Peyer's patch (tissue), 4 donors: ENCODE results near the gene MAP3K6. TPM values are rescaled to one million over a fixed set of nuclear protein-coding genes. Genes with fewer than 3 reads are reported as not detected.

Source experiments
- DNase-seq, 3 donors: peaks; one replicate each; pipeline ENCODE4 v3.0.0-alpha.2; 2017 to 2019
- H3K27ac ChIP-seq, 4 donors: fragments of 200-600 bp; sonication (generic); one replicate each; pipeline ENCODE4 v1.5.1; 2016 to 2019
- H3K27me3 ChIP-seq, 2 donors: fragments of 200-600 bp; sonication (generic); one replicate each; pipeline ENCODE4 v1.5.1; 2019
- H3K36me3 ChIP-seq, 3 donors: fragments of 200-600 bp; sonication (generic); one replicate each; pipeline ENCODE4 v1.5.1; 2016 to 2019
- H3K4me1 ChIP-seq, 4 donors: fragments of 200-600 bp; sonication (generic); one replicate each; pipeline ENCODE4 v1.5.1; 2016 to 2019
- H3K4me3 ChIP-seq, 4 donors: fragments of 200-600 bp; sonication (generic); 1 replicate in 3 of 4; 2 replicates in 1 of 4; pipeline ENCODE4 v1.5.1; 2016 to 2019; ENCODE audit warnings: mild to moderate bottlenecking in 1 of 4
- H3K9me3 ChIP-seq, 4 donors: fragments of 200-600 bp; sonication (generic); one replicate each; pipeline ENCODE4 v1.5.1; 2016 to 2019; ENCODE audit warnings: mild to moderate bottlenecking in 1 of 4
- CTCF ChIP-seq, 6 experiments: fragments of 450-650 bp in 4 of 6; fragments of 200-600 bp in 2 of 6; sonication (generic) in 1 of 6; IDR thresholded peaks; one replicate each; pipeline ENCODE4 v1.5.1; 2017 to 2019; ENCODE audit warnings: antibody characterized with exemption in 6 of 6, mild to moderate bottlenecking in 3 of 6, moderate library complexity in 1 of 6
- POLR2A ChIP-seq, 2 donors: fragments of 450-650 bp; IDR thresholded peaks; one replicate each; pipeline ENCODE4 v1.5.1; 2017; ENCODE audit warnings: antibody characterized with exemption in 2 of 2, mild to moderate bottlenecking in 2 of 2, moderate library complexity in 2 of 2
- total RNA-seq, 4 donors: library from RNA; depleted of rRNA; stranded (reverse); fragments of >200 nt; gene quantifications; one replicate each; pipeline ENCODE4 v1.1.0, GENCODE V29; 2016

Gene MAP3K6
- total RNA-seq, 4 donors from 2014 or later, result 6.3 to 124 (median 34.1) TPM

DNA sequence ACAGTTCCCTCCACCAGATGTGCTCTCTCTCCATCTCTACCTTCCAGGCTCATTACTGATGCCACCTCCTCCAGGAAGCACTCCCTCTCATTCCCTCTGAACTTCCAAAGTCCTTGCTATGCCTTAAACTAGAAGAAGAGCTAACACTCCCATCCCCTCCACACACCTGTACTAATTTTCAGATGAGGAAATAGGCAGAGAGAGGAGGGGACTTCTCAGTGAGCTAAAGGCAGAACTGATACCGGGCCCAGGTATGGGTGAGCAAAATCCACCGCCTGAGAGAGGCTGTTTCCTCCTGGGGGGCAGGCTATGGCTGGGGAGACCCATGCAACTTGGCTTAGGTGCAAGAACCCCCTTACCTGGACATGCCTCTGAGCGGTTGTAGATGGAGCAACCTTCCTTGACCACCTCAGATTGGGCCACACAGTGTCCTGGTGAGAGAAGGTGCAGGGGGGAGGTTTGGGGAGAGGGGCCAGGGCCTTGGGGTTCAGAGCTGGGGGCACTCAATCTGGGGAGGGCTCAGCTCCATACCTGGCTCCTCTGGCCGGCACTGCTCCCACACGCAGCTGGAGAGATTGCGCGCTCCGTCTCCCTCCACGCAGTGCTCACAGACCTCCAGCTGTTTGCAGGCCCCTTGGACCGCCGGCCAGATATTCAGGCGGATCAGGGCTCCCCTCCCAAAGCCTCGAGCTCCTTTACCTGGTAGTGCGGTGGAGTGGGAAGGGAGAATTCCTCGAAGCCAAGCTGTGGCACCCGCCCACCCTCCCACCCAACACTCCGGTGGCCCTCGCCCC is 15.4 kb upstream of the MAP3K6 start:
- Histone ChIP-seq H3K9me3 (no peaks in the 10 kb centered on the region), H3K27ac (no peak overlapping the region), H3K36me3 (no peaks in the 10 kb centered on the region), H3K4me3 (no peak overlapping the region), H3K27me3 (no peaks in the 10 kb centered on the region), H3K4me1 (peaks cover 0 to 7% (median 0%) of the 10 kb centered on the region in 4 donors)
- DNase-seq, result no peak
- TF ChIP-seq CTCF (IDR thresholded peaks at IDR 0.05), result no peak

DNA sequence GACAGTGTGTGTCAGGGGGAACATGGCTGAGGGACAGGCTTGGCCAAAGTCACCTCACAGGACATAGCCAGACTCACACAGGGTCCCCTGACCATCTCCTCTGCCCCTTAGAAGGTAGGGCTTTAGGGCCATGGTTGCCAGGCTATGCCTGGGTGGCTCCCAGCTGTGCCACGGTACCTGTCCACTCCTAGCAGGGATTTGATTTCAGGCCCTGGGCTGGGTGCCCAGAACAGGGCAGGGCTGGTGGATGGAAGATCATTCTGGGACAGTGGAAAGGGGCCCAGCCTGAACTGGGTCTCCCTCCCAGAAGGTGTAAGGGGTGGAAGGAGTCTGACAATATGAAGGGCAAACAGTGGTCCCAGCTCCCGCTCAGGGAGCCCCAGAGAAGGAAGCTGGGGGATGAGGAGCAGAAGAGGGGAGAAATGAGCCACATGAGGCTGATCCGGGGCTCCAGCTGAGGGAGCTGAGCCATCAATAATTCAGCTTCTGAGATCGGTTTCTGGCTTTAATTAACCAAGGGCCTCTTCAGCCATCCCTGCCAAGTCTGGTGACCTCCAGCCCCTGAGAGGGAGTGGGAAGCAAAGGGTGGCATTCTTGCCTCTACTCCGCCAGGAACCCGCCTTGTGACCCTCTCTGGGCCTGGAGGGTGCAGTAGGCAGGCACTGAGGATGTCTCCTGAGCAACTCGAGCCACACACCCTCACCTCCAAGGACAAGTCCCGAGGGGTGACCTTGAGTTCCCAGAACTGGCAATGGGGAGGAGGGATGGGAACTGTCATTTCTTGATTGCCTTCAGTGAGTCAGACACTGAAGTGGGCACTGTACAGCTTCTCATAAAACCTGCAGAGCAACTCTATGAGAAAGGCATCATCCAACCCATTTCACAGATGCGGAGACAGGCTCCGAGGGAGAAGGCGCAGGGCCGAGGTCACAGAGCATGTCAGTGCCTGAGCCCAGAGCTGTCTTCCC is 14.3 kb upstream of the MAP3K6 start:
- H3K9me3 ChIP-seq, result no peaks in the 10 kb centered on the region

GRCh38 chr1:27380224-27380623 is 13.5 kb upstream of the MAP3K6 start:
- TF ChIP-seq POLR2A (IDR thresholded peaks at IDR 0.05) (no peak), CTCF (IDR thresholded peaks at IDR 0.05) (no peak)
- DNase-seq, result no peak
- Histone ChIP-seq H3K27me3 (no peaks in the 10 kb centered on the region), H3K4me1 (peaks cover 0 to 7% (median 0%) of the 10 kb centered on the region in 4 donors), H3K27ac (no peak overlapping the region), H3K36me3 (no peaks in the 10 kb centered on the region), H3K9me3 (no peaks in the 10 kb centered on the region), H3K4me3 (no peak overlapping the region)

More for the DNA sequence above, 14.3 kb upstream of the MAP3K6 start:
- DNase-seq, result no peak
- no peaks in the 10 kb centered on the region for H3K36me3 ChIP-seq
- H3K4me3 ChIP-seq, result no peak overlapping the region
- H3K4me1 ChIP-seq, result peaks cover 0 to 7% (median 0%) of the 10 kb centered on the region in 4 donors
- no peaks in the 10 kb centered on the region for H3K27me3 ChIP-seq
- TF ChIP-seq POLR2A (IDR thresholded peaks at IDR 0.05) (no peak), CTCF (IDR thresholded peaks at IDR 0.05) (no peak)
- H3K27ac ChIP-seq, result no peak overlapping the region

DNA sequence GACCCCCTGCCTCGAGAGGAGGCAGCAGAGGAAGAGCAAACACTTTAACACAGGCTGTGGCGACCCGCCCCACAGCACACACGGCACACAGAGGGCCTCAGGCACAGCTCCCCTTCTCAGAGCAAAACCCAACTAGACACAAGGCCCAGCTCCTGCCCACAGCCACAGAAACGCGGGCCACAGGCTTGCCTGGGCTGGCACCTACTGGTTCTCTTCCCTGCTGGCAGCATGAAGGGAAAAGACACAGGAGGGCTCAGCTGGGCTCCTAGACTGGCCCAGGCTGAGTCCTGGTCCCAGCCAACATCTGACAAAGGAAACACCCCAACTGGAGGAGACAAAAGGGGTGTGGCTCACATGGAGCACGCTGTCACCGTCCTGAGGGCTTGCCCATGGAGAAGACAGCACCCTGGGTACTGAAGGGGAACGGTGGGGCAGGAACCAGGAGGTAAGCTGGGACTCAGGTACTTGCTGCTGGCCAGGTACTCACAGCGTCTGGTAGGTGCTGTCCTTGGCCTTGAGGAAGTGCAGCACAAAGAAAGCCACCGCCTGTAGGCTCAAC is 12.9 kb upstream of the MAP3K6 start:
- H3K4me1 ChIP-seq, result peaks cover 0 to 7% (median 0%) of the 10 kb centered on the region in 4 donors
- no peak overlapping the region for H3K4me3 ChIP-seq
- H3K36me3 ChIP-seq, result no peaks in the 10 kb centered on the region
- TF ChIP-seq CTCF (IDR thresholded peaks at IDR 0.05) (no peak), POLR2A (IDR thresholded peaks at IDR 0.05) (no peak)
- H3K9me3 ChIP-seq, result no peaks in the 10 kb centered on the region
- no peak overlapping the region for H3K27ac ChIP-seq
- no peak for DNase-seq
- no peaks in the 10 kb centered on the region for H3K27me3 ChIP-seq

DNA sequence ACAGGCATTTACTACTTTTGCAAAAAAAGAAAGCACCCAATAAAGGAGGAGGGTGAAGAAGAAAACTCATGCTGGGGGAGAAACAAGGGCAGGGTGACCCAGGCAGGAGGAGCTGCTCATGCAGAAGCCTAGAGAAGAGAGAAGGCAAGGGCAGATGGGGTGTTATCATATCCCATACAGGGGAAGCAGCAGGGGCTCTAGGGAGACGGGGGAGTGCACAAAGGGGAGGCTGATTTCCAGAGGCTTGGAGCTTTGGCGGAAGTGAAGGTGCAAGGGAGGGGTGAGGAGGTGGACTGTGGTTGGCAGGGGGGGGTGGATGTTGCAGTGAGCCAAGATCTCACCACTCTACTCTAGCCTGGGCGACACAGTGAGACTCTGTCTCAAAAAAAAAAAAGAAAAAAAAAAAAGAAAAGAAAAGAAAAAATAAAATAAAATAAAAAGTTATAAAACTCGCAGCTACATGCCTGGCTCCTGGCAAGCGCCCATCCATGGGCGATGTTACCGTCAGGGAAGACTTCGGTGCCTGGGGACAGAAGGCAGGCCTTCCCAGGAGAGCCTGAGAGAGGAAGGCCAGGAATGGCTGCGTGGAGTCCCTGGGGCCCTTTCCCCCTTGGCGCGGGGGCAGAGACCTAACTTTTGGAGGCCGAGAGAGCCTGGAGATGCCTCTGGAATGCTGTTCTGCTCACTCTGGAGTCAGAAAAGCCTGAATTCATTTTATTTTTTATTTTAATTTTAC is 11.2 kb upstream of the MAP3K6 start:
- Histone ChIP-seq H3K27ac (no peak overlapping the region), H3K27me3 (no peaks in the 10 kb centered on the region), H3K4me1 (peaks cover 0 to 4% (median 0%) of the 10 kb centered on the region in 4 donors), H3K9me3 (no peaks in the 10 kb centered on the region), H3K4me3 (no peak overlapping the region), H3K36me3 (no peaks in the 10 kb centered on the region)
- no peak for DNase-seq
- TF ChIP-seq CTCF (IDR thresholded peaks at IDR 0.05), result no peak
- no peak for TF ChIP-seq POLR2A (IDR thresholded peaks at IDR 0.05)
